ENCODE results near the gene AP2A1. TPM values are rescaled to one million over a fixed set of nuclear protein-coding genes. Genes with fewer than 3 reads are reported as not detected.

The AP2A1 gene
- total and polyA plus RNA-seq, 2 experiments from 2014 or later, result 64.9 to 124 TPM

DNA sequence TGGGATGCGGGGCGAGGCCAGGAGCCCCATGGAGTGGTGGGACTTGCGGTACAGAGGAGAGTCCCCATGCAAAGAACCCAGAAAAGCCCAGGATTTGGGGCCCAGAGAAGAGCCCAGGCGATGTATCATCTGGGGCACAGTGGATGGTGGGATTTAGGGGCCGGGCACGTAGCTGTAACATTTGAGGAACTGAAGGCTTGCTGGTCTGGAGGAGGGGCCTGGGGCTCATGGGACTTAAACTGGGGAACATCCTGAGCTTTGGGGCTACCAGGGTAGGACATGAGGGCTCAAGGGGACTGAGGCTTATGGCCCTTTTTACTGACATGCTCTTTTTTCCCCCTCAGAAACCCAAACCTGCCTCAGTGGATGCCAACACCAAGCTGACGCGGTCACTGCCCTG is 64.8 kb downstream of the AP2A1 start:
- Histone ChIP-seq H2AFZ (no peak overlapping the region), H3F3A (ENCODE audit: insufficient read depth) (no peaks in the 10 kb centered on the region), H3K27ac (no peak overlapping the region), H3K4me1 (ENCODE audit: insufficient read depth) (no peaks in the 10 kb centered on the region), H3K79me2 (ENCODE audit: insufficient read depth) (no peaks in the 10 kb centered on the region), H3K9ac (no peak overlapping the region), H3K4me3 (no peak overlapping the region), H3K4me2 (ENCODE audit: unreplicated experiment) (no peak overlapping the region), H3K9me3 (ENCODE audit: low read depth) (no peaks in the 10 kb centered on the region), H3K9me2 (ENCODE audit: insufficient read depth) (no peaks in the 10 kb centered on the region), H4K20me1 (ENCODE audit: insufficient read depth) (no peaks in the 10 kb centered on the region), H3K36me3 (ENCODE audit: low read depth) (no peaks in the 10 kb centered on the region; the same call in 1 of the 2 replicates), H3K27me3 (replicated peaks; ENCODE audit: insufficient read depth) (no peaks in the 10 kb centered on the region)
- no peak for TF ChIP-seq EZH2phosphoT487 (IDR thresholded peaks at IDR 0.05; ENCODE audit: insufficient read depth, low read depth)
- no peak for TF ChIP-seq EZH2 (IDR thresholded peaks at IDR 0.05; ENCODE audit: insufficient read depth, poor library complexity, severe bottlenecking)
- WGBS, 2 experiments (ENCODE audit: low coverage in 1 of 2, low lambda C conversion rate in 2 of 2, missing lambda C conversion rate in 2 of 2), result 94 to 96% methylated on average over 8 of the region's 8 CpGs
- in situ Hi-C loops (cut with MboI), result no loop called here
- DNase-seq, result no peak

DNA sequence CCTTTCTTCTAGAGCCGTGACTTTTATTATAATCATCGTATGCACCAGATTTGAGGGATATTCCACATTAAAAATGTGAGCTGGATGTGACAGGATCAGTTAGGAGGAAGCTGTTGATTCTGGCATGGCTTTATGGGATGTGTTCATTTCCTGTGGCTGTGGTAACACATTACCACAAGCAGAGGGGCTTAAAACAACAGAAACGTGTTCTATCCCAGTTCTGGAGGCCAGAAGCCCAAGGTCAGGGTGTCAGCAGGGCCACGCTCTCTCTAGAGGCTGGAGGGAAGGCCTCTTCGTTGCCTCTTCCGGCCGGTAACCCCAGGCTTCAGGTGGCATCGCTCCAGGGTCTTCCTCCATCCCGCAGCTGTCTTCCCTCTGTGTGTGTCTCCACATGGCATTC is 65.8 kb downstream of the AP2A1 start:
- H3K4me1 ChIP-seq (ENCODE audit: insufficient read depth), result no peaks in the 10 kb centered on the region
- no peak overlapping the region for H3K27ac ChIP-seq
- no peak overlapping the region for H3K4me2 ChIP-seq (ENCODE audit: unreplicated experiment)
- no peak overlapping the region for H2AFZ ChIP-seq
- H3K79me2 ChIP-seq (ENCODE audit: insufficient read depth), result no peaks in the 10 kb centered on the region
- H3F3A ChIP-seq (ENCODE audit: insufficient read depth), result no peaks in the 10 kb centered on the region
- TF ChIP-seq EZH2 (IDR thresholded peaks at IDR 0.05; ENCODE audit: insufficient read depth, poor library complexity, severe bottlenecking), result no peak
- in situ Hi-C loops (cut with MboI), result no loop called here
- no peak overlapping the region for H3K9ac ChIP-seq
- DNase-seq, result no peak
- WGBS, 2 experiments (ENCODE audit: low coverage in 1 of 2, low lambda C conversion rate in 2 of 2, missing lambda C conversion rate in 2 of 2), result 68 to 71% methylated on average over 9 of the region's 9 CpGs
- no peaks in the 10 kb centered on the region for H3K9me2 ChIP-seq (ENCODE audit: insufficient read depth)
- H4K20me1 ChIP-seq (ENCODE audit: insufficient read depth), result no peaks in the 10 kb centered on the region
- no peaks in the 10 kb centered on the region for H3K9me3 ChIP-seq (ENCODE audit: low read depth)
- no peaks in the 10 kb centered on the region; the same call in 1 of the 2 replicates for H3K36me3 ChIP-seq (ENCODE audit: low read depth)
- no peak overlapping the region for H3K4me3 ChIP-seq
- H3K27me3 ChIP-seq (replicated peaks; ENCODE audit: insufficient read depth), result no peaks in the 10 kb centered on the region

DNA sequence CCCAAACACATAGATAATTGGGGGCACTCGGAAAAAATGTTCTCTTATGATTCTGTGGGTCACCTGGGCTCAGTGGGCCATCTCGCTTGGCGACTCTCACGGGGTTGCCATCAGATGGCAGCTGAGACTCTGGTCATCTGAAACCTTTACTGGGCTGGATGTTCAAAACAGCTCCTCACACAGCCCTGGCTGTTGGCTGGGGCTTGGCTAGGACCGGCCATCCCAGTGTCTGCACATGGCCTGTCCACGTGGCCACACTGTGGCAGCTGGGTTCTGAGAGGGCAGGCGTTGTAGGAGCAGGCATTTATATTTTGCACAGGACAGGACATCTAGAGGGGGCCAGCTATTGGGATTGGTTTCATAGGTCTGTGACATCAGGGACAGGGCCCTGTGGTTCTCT is 66.8 kb downstream of the AP2A1 start:
- no peak for DNase-seq
- Histone ChIP-seq H3K4me2 (ENCODE audit: unreplicated experiment) (no peak overlapping the region), H4K20me1 (ENCODE audit: insufficient read depth) (no peaks in the 10 kb centered on the region), H3K79me2 (ENCODE audit: insufficient read depth) (no peaks in the 10 kb centered on the region), H3K9ac (no peak overlapping the region), H3K9me2 (ENCODE audit: insufficient read depth) (no peaks in the 10 kb centered on the region), H2AFZ (no peak overlapping the region), H3K4me3 (no peak overlapping the region), H3F3A (ENCODE audit: insufficient read depth) (no peaks in the 10 kb centered on the region), H3K36me3 (ENCODE audit: low read depth) (peaks cover 4% of the 10 kb centered on the region; the same call in 1 of the 2 replicates), H3K4me1 (ENCODE audit: insufficient read depth) (no peaks in the 10 kb centered on the region), H3K9me3 (ENCODE audit: low read depth) (no peaks in the 10 kb centered on the region), H3K27ac (no peak overlapping the region), H3K27me3 (replicated peaks; ENCODE audit: insufficient read depth) (no peaks in the 10 kb centered on the region)
- no peak for TF ChIP-seq EZH2phosphoT487 (IDR thresholded peaks at IDR 0.05; ENCODE audit: insufficient read depth, low read depth)
- no peak for TF ChIP-seq EZH2 (IDR thresholded peaks at IDR 0.05; ENCODE audit: insufficient read depth, poor library complexity, severe bottlenecking)
- WGBS, 2 experiments (ENCODE audit: low coverage in 1 of 2, low lambda C conversion rate in 2 of 2, missing lambda C conversion rate in 2 of 2), result 90 to 93% methylated on average over 7 of the region's 7 CpGs
- in situ Hi-C loops (cut with MboI), result no loop called here

DNA sequence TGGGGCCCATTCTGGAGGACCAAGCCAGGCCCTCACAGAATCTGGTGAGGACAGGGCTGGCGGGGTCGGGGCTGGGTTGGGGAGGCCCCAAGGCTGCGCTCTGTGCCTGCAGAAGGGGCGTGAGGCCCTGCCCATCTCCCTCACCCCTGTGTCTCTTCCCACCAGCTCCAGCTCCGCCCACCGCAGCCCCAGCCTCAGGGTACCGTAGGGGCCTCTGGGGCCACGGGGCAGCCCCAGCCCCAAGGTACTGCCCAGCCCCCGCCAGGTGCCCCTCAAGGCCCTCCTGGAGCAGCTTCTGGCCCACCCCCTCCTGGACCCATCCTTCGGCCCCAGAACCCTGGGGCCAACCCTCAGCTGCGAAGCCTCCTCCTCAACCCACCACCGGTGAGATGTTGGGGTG is 68.8 kb downstream of the AP2A1 start:
- 97 to 100% methylated on average over 4 to 12 of the region's 12 CpGs for WGBS, 2 experiments (ENCODE audit: low coverage in 1 of 2, low lambda C conversion rate in 2 of 2, missing lambda C conversion rate in 2 of 2)
- TF ChIP-seq EZH2phosphoT487 (IDR thresholded peaks at IDR 0.05; ENCODE audit: insufficient read depth, low read depth), result no peak
- no peak for TF ChIP-seq EZH2 (IDR thresholded peaks at IDR 0.05; ENCODE audit: insufficient read depth, poor library complexity, severe bottlenecking)
- no peaks in the 10 kb centered on the region for H4K20me1 ChIP-seq (ENCODE audit: insufficient read depth)
- no peaks in the 10 kb centered on the region for H3K79me2 ChIP-seq (ENCODE audit: insufficient read depth)
- in situ Hi-C loops (cut with MboI), result no loop called here
- H3K4me2 ChIP-seq (ENCODE audit: unreplicated experiment), result no peak overlapping the region
- H3K9me3 ChIP-seq (ENCODE audit: low read depth), result no peaks in the 10 kb centered on the region
- no peaks in the 10 kb centered on the region for H3K9me2 ChIP-seq (ENCODE audit: insufficient read depth)
- no peak overlapping the region for H3K4me3 ChIP-seq
- H3K27me3 ChIP-seq (replicated peaks; ENCODE audit: insufficient read depth), result no peaks in the 10 kb centered on the region
- H3K4me1 ChIP-seq (ENCODE audit: insufficient read depth), result no peaks in the 10 kb centered on the region
- H3K9ac ChIP-seq, result no peak overlapping the region
- DNase-seq, result no peak
- no peaks in the 10 kb centered on the region for H3F3A ChIP-seq (ENCODE audit: insufficient read depth)
- H3K27ac ChIP-seq, result no peak overlapping the region
- H3K36me3 ChIP-seq (ENCODE audit: low read depth), result peaks cover 11% of the 10 kb centered on the region; the same call in 1 of the 2 replicates
- no peak overlapping the region for H2AFZ ChIP-seq
